OCI-LY1 (cell line): Measurements from ENCODE around the gene SAMD11.

ENCODE experiments used
- H2AFZ ChIP-seq: fragments of 200-600 bp; sonication (generic), shearing (Covaris generic); 2 replicates; pipeline ENCODE4 v1.6.0; 2014; ENCODE audit warnings: antibody characterized with exemption, mild to moderate bottlenecking, low read length
- H3F3A ChIP-seq: fragments of 200-600 bp; sonication (generic), shearing (Covaris generic); 2 replicates; pipeline ENCODE4 v1.6.0; 2014; ENCODE audit warnings: mild to moderate bottlenecking, antibody characterized with exemption, low read length, moderate library complexity; ENCODE audit not compliant: insufficient read depth
- H3K27ac ChIP-seq: fragments of 200-600 bp; sonication (generic); 2 replicates; pipeline ENCODE4 v1.5.1; 2014; ENCODE audit warnings: low read length, mixed run types, mild to moderate bottlenecking, low read depth; ENCODE audit not compliant: poor library complexity, severe bottlenecking
- H3K27me3 ChIP-seq: fragments of 200-600 bp; sonication (generic); 2 replicates; pipeline ENCODE4 v1.6.0; 2014; ENCODE audit warnings: antibody characterized with exemption, mild to moderate bottlenecking, low read length, moderate library complexity; ENCODE audit not compliant: insufficient read depth
- H3K36me3 ChIP-seq: fragments of 200-600 bp; sonication (generic); 2 replicates; pipeline ENCODE4 v1.6.1; 2014; ENCODE audit warnings: mild to moderate bottlenecking, antibody characterized with exemption, low read length, moderate library complexity, mixed read lengths; ENCODE audit not compliant: insufficient read depth
- H3K4me1 ChIP-seq: fragments of 200-600 bp; sonication (generic); 2 replicates; pipeline ENCODE4 v1.5.1; 2014; ENCODE audit warnings: mild to moderate bottlenecking, low read length, moderate library complexity; ENCODE audit not compliant: insufficient read depth, severe bottlenecking
- H3K4me2 ChIP-seq: fragments of 200-600 bp; sonication (generic), shearing (Covaris generic); 2 replicates; pipeline ENCODE4 v1.6.1; 2014; ENCODE audit warnings: low read length
- H3K4me3 ChIP-seq: fragments of 200-600 bp; sonication (generic); 2 replicates; pipeline ENCODE4 v1.5.1; 2014; ENCODE audit warnings: low read length, low read depth, mild to moderate bottlenecking, mixed read lengths; ENCODE audit not compliant: poor library complexity, severe bottlenecking
- H3K79me2 ChIP-seq: fragments of 200-600 bp; shearing (Covaris generic); 2 replicates; pipeline ENCODE4 v1.6.1; 2016; ENCODE audit warnings: mixed run types, low read length, mixed read lengths; ENCODE audit not compliant: insufficient read depth
- H3K9ac ChIP-seq: fragments of 200-600 bp; sonication (generic), shearing (Covaris generic); 2 replicates; pipeline ENCODE4 v1.6.1; 2014; ENCODE audit warnings: mild to moderate bottlenecking, low read length, mixed read lengths
- H3K9me2 ChIP-seq: fragments of 200-600 bp; sonication (generic), shearing (Covaris generic); 2 replicates; pipeline ENCODE4 v1.6.1; 2014; ENCODE audit warnings: low read depth, mild to moderate bottlenecking, low read length, mixed read lengths
- H3K9me3 ChIP-seq: fragments of 200-600 bp; shearing (Covaris generic); 2 replicates; pipeline ENCODE4 v1.6.1; 2014; ENCODE audit warnings: low read length, mixed read lengths
- H4K20me1 ChIP-seq: fragments of 200-600 bp; sonication (generic), shearing (Covaris generic); 2 replicates; pipeline ENCODE4 v1.6.0; 2016; ENCODE audit warnings: mild to moderate bottlenecking, low read length; ENCODE audit not compliant: insufficient read depth
- EZH2 ChIP-seq: fragments of 200-600 bp; sonication (generic), shearing (Covaris generic); IDR thresholded peaks from 2 replicates; pipeline ENCODE4 v1.8.0; 2017; ENCODE audit warnings: borderline replicate concordance, mixed run types, mild to moderate bottlenecking, antibody characterized with exemption, low read length, moderate library complexity, mixed read lengths
- TF ChIP-seq, protein P1 (sequence below): fragments of 200-600 bp; sonication (generic), shearing (Covaris generic); IDR thresholded peaks from 2 replicates; pipeline ENCODE4 v1.5.1; 2017; ENCODE audit warnings: mild to moderate bottlenecking, antibody characterized with exemption, low read length, moderate library complexity, mixed read lengths

The SAMD11 gene

DNA sequence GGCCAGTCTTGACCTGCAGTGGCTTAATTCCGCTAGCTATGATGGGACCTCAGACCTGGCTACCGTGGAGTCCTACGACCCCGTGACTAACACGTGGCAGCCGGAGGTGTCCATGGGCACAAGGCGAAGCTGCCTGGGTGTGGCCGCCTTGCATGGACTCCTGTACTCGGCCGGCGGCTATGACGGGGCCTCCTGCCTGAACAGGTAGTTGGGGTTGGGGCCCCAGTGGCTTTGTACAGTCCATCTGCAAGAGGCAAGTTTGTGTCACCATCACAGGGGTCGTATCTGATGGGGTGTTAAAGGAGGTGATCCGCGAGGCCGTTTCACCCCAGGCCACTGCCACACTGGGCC, 39.6 kb downstream of the SAMD11 start:
- Histone ChIP-seq H3K27ac (no peak overlapping the region), H3K4me3 (no peak overlapping the region), H3K4me2 (no peak overlapping the region), H2AFZ (no peak overlapping the region), H3K9ac (no peak overlapping the region), H3K4me1 (peaks cover 31% of the 10 kb centered on the region), H3K9me2 (no peaks in the 10 kb centered on the region), H3K79me2 (peaks cover 7% of the 10 kb centered on the region), H3K36me3 (no peaks in the 10 kb centered on the region; the same call in 1 of the 2 replicates), H3K27me3 (no peaks in the 10 kb centered on the region; the same call in 1 of the 2 replicates), H3K9me3 (no peaks in the 10 kb centered on the region), H3F3A (no peaks in the 10 kb centered on the region), H4K20me1 (no peaks in the 10 kb centered on the region)
- TF ChIP-seq, protein P1, sequence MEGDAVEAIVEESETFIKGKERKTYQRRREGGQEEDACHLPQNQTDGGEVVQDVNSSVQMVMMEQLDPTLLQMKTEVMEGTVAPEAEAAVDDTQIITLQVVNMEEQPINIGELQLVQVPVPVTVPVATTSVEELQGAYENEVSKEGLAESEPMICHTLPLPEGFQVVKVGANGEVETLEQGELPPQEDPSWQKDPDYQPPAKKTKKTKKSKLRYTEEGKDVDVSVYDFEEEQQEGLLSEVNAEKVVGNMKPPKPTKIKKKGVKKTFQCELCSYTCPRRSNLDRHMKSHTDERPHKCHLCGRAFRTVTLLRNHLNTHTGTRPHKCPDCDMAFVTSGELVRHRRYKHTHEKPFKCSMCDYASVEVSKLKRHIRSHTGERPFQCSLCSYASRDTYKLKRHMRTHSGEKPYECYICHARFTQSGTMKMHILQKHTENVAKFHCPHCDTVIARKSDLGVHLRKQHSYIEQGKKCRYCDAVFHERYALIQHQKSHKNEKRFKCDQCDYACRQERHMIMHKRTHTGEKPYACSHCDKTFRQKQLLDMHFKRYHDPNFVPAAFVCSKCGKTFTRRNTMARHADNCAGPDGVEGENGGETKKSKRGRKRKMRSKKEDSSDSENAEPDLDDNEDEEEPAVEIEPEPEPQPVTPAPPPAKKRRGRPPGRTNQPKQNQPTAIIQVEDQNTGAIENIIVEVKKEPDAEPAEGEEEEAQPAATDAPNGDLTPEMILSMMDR: no peak
- TF ChIP-seq EZH2: no peak

DNA sequence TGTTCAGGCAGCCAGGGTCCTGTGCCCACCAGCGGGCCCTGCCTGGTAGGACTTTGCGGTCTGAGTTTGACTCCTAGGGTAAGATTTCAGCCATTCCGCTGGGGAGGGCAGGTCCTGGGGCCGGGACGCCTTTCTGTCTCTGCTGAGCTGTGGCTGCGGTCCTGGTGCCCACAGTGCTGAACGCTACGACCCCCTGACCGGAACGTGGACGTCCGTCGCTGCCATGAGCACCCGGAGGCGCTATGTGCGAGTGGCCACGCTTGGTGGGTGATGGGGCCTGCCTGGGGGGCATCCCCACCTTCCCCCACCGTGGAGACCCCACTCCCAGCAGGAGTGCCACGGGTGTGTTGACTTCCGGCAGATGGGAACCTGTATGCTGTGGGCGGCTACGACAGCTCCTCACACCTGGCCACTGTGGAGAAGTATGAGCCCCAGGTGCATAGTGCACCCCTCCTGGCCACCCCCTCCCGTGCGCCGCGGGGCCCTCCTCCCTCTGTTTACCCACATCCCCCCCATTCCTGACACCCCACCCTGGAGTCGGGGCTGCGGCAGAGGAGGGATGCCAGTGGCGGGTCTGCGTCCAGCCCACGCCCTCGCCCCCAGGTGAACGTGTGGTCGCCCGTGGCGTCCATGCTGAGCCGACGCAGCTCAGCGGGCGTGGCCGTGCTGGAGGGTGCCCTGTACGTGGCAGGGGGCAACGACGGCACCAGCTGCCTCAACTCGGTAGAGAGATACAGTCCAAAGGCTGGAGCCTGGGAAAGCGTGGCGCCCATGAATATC, 40.2 kb downstream of the SAMD11 start:
- H3K9me3 ChIP-seq: no peaks in the 10 kb centered on the region
- H3K36me3 ChIP-seq: no peaks in the 10 kb centered on the region; the same call in 1 of the 2 replicates
- H3K27ac ChIP-seq: no peak overlapping the region
- no peak overlapping the region for H3K4me2 ChIP-seq
- H3F3A ChIP-seq: no peaks in the 10 kb centered on the region
- TF ChIP-seq EZH2: no peak
- TF ChIP-seq, protein P1: no peak
- no peak overlapping the region for H3K9ac ChIP-seq
- H3K79me2 ChIP-seq: peaks cover under 1% of the 10 kb centered on the region; the same call in 1 of the 2 replicates
- H3K27me3 ChIP-seq: no peaks in the 10 kb centered on the region; the same call in 1 of the 2 replicates
- no peak overlapping the region for H3K4me3 ChIP-seq
- H4K20me1 ChIP-seq: no peaks in the 10 kb centered on the region
- no peaks in the 10 kb centered on the region for H3K9me2 ChIP-seq
- H2AFZ ChIP-seq: no peak overlapping the region
- peaks cover 30% of the 10 kb centered on the region for H3K4me1 ChIP-seq

DNA sequence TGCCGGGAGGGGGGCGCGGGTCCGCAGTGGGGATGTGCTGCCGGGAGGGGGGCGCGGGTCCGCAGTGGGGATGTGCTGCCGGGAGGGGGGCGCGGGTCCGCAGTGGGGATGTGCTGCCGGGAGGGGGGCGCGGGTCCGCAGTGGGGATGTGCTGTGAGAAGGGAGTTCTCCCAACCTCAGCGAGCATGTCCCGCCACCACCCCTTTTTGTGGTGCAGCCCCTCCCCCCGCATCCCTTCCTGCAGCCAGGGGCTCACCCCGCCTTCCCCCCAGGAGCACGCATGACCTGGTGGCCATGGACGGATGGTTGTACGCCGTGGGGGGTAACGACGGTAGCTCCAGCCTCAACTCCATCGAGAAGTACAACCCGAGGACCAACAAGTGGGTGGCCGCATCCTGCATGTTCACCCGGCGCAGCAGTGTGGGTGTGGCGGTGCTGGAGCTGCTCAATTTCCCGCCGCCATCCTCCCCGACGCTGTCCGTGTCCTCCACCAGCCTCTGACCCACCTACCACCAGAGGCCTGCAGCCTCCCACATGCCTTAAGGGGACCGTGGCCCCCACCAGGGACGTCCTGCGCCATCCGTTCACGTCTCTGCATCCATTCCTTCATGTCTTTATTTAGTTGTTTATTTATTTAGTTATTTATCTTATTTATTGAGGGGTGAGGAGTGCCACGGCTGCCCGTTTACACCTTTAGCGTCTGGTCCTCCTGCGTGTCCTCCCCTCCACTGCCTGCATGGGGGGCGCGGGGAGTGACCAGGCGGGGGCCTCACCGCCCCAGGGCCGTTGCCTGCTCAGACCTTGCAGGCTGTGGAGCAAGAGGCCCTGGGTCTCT, 41.2 kb downstream of the SAMD11 start:
- Histone ChIP-seq H2AFZ (no peak overlapping the region), H3K27ac (no peak overlapping the region), H3K27me3 (no peaks in the 10 kb centered on the region; the same call in 1 of the 2 replicates), H3F3A (no peaks in the 10 kb centered on the region), H3K9me3 (no peaks in the 10 kb centered on the region), H3K36me3 (no peaks in the 10 kb centered on the region; the same call in 1 of the 2 replicates), H3K4me3 (no peak overlapping the region), H4K20me1 (no peaks in the 10 kb centered on the region), H3K4me1 (peaks cover 26% of the 10 kb centered on the region), H3K9me2 (no peaks in the 10 kb centered on the region), H3K9ac (no peak overlapping the region), H3K79me2 (no peaks in the 10 kb centered on the region), H3K4me2 (no peak overlapping the region)
- TF ChIP-seq, protein P1: no peak
- TF ChIP-seq EZH2: no peak
